Superior temporal gyrus (tissue), 1 donor: ENCODE data around the gene SFRP5.

Experiments
- DNase-seq: peaks from one replicate; pipeline ENCODE4 v3.0.0-alpha.2; 2016; ENCODE audit errors: extremely low spot score

The SFRP5 gene

GRCh38 chr10:97785731-97786130 is 13.9 kb upstream of the SFRP5 start:
- no peak for DNase-seq

- no peak for DNase-seq
Measured at GRCh38 chr10:97785231-97785630, 13.4 kb upstream of the SFRP5 start.

GRCh38 chr10:97784200-97784810 is 12.5 kb upstream of the SFRP5 start:
- no peak for DNase-seq

GRCh38 chr10:97782455-97783228 is 10.8 kb upstream of the SFRP5 start:
- no peak for DNase-seq

GRCh38 chr10:97781618-97782331 is 10.0 kb upstream of the SFRP5 start:
- no peak for DNase-seq

GRCh38 chr10:97780841-97781617 is 9.2 kb upstream of the SFRP5 start:
- DNase-seq, result no peak

GRCh38 chr10:97779975-97780374 is 8.2 kb upstream of the SFRP5 start:
- no peak for DNase-seq

- no peak for DNase-seq
Measured at GRCh38 chr10:97779492-97779891, 7.7 kb upstream of the SFRP5 start.

- no peak for DNase-seq
Measured at GRCh38 chr10:97778452-97779302, 6.9 kb upstream of the SFRP5 start.

- DNase-seq, result no peak
Measured at GRCh38 chr10:97777143-97777542, 5.3 kb upstream of the SFRP5 start.

- no peak for DNase-seq
Measured at GRCh38 chr10:97774811-97775294, 3.1 kb upstream of the SFRP5 start.

GRCh38 chr10:97773096-97773495 is 1.3 kb upstream of the SFRP5 start:
- DNase-seq, result no peak

- DNase-seq, result no peak
Measured at GRCh38 chr10:97771055-97771891, 526 bp downstream of the SFRP5 start.

GRCh38 chr10:97770255-97770654 is 1.5 kb downstream of the SFRP5 start:
- DNase-seq, result no peak

- no peak for DNase-seq
Measured at GRCh38 chr10:97768322-97769315, 3.2 kb downstream of the SFRP5 start.

- no peak for DNase-seq
Measured at GRCh38 chr10:97766996-97767924, 4.5 kb downstream of the SFRP5 start.

- DNase-seq, result no peak
Measured at GRCh38 chr10:97766106-97766810, 5.5 kb downstream of the SFRP5 start.
